IMR-90 (cell line): ENCODE results near the gene GMEB1.
"Not testable (repeated sequence)": the region's sequence is repeated elsewhere in the genome, so short reads cannot be mapped to it uniquely, and the experiment has no call there.

Source experiments
- BHLHE40 ChIP-seq: fragments of 150-350 bp; IDR thresholded peaks from 2 replicates; pipeline ENCODE4 v1.6.1; 2016; ENCODE audit warnings: mild to moderate bottlenecking, low read depth, low read length
- CEBPB ChIP-seq: IDR thresholded peaks from 2 replicates; pipeline ENCODE4 v1.6.1; 2012; ENCODE audit warnings: low read depth, low read length, improper control_type of control experiment
- CHD1 ChIP-seq: IDR thresholded peaks from 2 replicates; pipeline ENCODE4 v1.6.1; 2012; ENCODE audit warnings: low read depth, low read length, improper control_type of control experiment
- CTCF ChIP-seq: conservative IDR thresholded peaks from 2 replicates; pipeline ENCODE4 v1.5.1; 2012; ENCODE audit warnings: mild to moderate bottlenecking, low read depth, low read length, improper control_type of control experiment
- ELK1 ChIP-seq: fragments of 150-350 bp; IDR thresholded peaks from 2 replicates; pipeline ENCODE4 v1.6.1; 2016; ENCODE audit warnings: low read depth, mild to moderate bottlenecking, low read length, moderate library complexity, borderline replicate concordance
- FOS ChIP-seq: fragments of 150-350 bp; IDR thresholded peaks from 2 replicates; pipeline ENCODE4 v1.6.1; 2016; ENCODE audit warnings: low read depth, low read length
- MAFK ChIP-seq: IDR thresholded peaks from 2 replicates; pipeline ENCODE4 v1.6.1; 2012; ENCODE audit warnings: low read depth, low read length, improper control_type of control experiment
- MAZ ChIP-seq: IDR thresholded peaks from 2 replicates; pipeline ENCODE4 v1.6.1; 2012; ENCODE audit warnings: low read depth, mild to moderate bottlenecking, low read length, improper control_type of control experiment, moderate library complexity, borderline replicate concordance
- MXI1 ChIP-seq: IDR thresholded peaks from 2 replicates; pipeline ENCODE4 v1.6.1; 2012; ENCODE audit warnings: low read depth, mild to moderate bottlenecking, low read length, moderate library complexity, borderline replicate concordance
- NFE2L2 ChIP-seq: fragments of 150-350 bp; IDR thresholded peaks from 2 replicates; pipeline ENCODE4 v1.6.1; 2016; ENCODE audit warnings: low read depth, mild to moderate bottlenecking, low read length
- POLR2A ChIP-seq: IDR thresholded peaks from 2 replicates; pipeline ENCODE4 v1.6.1; 2012; ENCODE audit warnings: mild to moderate bottlenecking, low read depth, low read length
- RAD21 ChIP-seq: IDR thresholded peaks from 2 replicates; pipeline ENCODE4 v1.6.1; 2012; ENCODE audit warnings: low read length, improper control_type of control experiment
- TF ChIP-seq, protein P1 (sequence below): fragments of 150-350 bp; IDR thresholded peaks from 2 replicates; pipeline ENCODE4 v1.6.1; 2017; ENCODE audit warnings: mild to moderate bottlenecking, antibody characterized with exemption, low read length, low read depth

DNA sequence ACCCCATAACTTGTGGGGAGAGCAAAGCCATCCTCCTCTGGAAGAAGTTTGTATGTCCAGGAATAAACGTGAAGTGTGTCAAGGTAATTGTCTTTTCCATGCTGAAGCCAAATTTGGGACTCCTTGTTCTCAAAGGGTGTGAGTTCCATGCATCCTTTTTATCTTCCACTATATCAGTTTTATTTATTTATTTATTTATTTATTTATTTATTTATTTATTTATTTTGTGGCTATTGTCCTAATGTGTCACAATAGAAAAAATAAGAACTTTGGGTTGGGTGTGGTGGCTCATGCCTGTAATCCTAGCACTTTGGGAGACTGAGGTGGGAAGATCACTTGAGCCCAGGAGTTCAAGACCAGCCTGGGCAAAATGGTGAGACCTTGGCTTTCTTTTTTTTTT is 23.0 kb downstream of the GMEB1 start:
- not testable (repeated sequence) for TF ChIP-seq MAFK, CTCF, POLR2A, MXI1, FOS, RAD21, BHLHE40, ELK1, CHD1, CEBPB, MAZ, NFE2L2
- TF ChIP-seq, protein P1, sequence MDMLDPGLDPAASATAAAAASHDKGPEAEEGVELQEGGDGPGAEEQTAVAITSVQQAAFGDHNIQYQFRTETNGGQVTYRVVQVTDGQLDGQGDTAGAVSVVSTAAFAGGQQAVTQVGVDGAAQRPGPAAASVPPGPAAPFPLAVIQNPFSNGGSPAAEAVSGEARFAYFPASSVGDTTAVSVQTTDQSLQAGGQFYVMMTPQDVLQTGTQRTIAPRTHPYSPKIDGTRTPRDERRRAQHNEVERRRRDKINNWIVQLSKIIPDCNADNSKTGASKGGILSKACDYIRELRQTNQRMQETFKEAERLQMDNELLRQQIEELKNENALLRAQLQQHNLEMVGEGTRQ = not testable (repeated sequence)
